A549 treated with ZK216348 at 1 μM for 4 hours (cell line): ENCODE measurements around the gene FCN3. TPM values are rescaled to one million over a fixed set of nuclear protein-coding genes. Genes with fewer than 3 reads are reported as not detected.

Source experiments
- total RNA-seq: library from RNA; stranded (reverse); fragments of 200-300 nt; extraction: Qiagen RNA extraction; gene quantifications from 5 replicates; pipeline ENCODE4 v1.2.3, GENCODE V29; 2022; ENCODE audit warnings: low read depth

FCN3 gene
- total RNA-seq: not detected in 5 replicates

DNA sequence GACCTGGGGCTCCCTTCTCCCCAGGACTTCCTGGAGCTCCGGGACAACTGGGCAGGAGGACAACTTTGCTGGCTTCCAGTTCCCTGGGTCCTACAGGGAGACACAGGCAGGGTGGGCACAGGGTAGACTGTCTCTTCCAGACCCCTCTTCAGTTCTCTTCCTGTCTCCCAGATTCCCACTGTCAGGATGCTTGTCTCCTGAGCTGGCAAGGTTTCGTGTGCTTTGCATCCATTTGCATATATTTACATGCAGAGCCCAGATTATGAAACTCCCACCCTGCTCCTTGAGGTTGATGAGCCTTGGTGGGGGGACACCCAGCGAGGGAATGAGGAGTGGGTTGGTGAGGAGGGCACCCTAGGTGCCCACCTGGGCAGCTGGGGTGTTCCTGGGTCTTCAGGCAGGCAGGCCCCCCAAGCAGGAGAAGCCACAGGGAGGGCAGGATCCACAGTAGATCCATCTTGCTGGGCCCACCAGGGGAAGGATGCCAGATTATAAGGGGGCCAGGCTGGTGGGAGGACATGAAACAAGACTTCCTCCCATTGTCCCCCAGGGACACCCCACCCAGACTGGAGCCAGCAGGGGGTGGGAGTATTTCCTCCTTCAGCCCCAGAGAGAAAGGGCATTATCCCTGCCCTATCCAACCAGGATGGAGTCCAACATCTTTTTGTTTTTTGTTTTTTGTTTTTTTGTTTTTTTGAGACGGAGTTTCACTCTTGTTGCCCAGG is at the start of gene FCN3:
TSS of gene FCN3 (minus strand) at position 463 of the 725 bp plus-strand sequence. CDS start at position 457, 6 bp downstream.

DNA sequence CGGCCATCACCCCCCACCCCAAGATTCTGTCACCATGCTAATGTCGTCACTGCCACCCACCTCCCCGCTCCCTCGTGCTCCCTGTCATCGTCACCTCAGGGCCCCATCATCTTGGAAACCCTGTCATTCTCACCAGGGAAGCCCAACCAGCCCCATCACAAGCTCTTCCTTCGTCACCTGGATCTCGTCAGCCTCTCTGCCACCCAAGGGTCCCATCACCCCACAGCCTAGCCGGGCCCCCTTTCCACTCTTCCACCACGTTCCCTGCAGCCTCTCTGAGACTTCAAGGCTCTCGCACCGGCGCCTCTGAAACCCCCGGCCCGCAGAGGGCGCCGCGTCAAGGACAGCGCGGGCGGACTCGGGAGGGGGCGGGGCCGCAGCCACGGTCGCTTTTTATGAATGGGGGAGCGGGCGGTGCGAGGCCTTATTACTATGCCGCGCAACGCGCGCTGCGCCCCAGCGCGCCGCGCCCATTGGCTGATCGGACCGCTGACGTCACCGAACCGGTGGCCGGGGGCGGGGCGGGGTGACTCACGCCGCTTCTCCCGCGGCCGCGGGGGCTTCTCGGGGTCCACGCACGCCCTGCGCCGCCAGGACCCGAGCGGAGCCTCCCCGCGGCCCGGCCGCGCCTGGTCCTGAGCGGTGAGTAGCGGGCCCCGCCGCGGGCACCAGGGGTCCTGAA is 17.6 kb upstream of the FCN3 start, which contains the start of gene GPR3:
TSS of gene GPR3 (plus strand) at position 527 of the 682 bp plus-strand sequence. CDS start 1,177 bp downstream, outside the sequence.

DNA sequence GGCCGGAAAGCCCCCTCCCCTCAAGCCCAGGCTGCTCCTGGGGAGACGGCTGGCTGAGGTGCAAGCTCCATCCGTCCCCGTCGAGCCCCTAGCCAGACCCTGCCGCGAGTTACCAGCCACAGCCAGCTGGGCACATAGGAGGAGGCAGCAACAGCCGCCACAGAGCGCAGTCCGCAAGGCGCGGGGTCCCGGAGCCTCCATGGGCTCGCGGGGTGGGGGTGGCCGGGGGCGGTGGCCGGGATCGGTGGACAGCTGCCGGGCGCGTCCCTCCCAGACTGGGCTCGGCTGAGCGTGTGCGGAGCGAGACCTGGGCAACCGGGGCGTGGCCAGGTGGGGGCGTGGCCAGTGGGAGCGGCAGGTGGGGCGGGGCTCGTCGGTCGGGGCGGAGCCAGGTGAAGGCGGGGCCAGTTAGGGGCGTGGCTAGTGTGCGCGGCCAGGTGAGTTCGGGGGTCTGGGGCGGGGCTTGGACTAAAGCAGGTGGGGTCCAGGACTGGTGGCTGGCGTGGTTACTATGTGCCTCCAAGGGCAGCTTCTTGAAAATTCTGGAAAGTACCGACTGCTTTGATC is 8.5 kb upstream of the FCN3 start, which contains the start of gene CD164L2:
TSS of gene CD164L2 (minus strand) at position 295 of the 567 bp plus-strand sequence. CDS start at position 201, 94 bp downstream.

DNA sequence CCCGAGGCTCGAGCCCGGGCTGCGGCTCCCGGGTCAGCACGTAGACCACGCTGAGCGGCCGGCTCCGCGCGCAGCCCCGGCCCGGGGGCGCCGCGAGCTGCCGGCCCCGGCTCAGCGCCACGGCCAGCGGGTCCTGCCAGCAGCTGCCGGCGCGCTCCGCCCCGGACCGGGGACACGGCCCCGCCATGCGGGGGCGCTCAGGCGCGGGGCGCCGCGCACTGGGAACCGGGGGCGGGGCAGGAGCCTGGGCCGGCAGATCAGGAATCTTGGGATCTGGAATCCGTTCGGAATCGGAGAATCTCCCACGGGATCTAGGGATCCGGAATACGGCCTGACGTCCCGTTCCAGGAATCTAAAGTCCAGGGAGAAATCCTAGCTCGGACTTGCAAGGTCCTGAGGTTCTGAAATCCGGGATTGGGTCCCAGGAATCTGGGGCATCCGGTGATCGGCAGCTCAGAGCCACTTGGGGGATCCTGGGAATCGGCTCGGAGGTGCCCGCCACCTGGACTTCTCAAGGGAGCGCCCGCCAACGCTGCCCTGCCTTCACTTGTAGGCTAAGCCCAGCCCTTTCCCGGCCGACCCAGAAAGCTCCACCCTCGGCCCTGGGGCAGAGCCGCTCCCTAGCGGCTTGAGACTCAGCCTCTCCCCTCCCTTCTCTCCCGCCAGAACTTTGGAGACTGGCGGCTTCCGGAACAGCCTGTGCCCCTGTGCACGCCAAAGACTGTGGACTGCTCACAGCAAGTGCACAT is 8.0 kb downstream of the FCN3 start, which contains the start of gene MAP3K6:
TSS of gene MAP3K6 (minus strand) at position 551 of the 749 bp plus-strand sequence. CDS start at position 187, 364 bp downstream.

GRCh38 chr1:27341525-27342252 is 32.9 kb downstream of the FCN3 start, which contains the start of gene SYTL1:
TSS of gene SYTL1 (plus strand) at chr1:27342022. CDS start at chr1:27345335, 3,313 bp downstream.

GRCh38 chr1:27321813-27322568 is 52.6 kb downstream of the FCN3 start, which contains the start of gene TMEM222:
TSS of gene TMEM222 (plus strand) at chr1:27322163. CDS start at chr1:27322198, 35 bp downstream.

Other genes starting within 250 kb of the FCN3 start
- 13.8 to 15.5 TPM (median 14.8 TPM) in 5 replicates for gene SLC9A1, start 219.7 kb downstream of the FCN3 start, total RNA-seq
- 5.0 to 8.4 TPM (median 7.0 TPM) in 5 replicates for gene WDTC1, start 140.2 kb downstream of the FCN3 start, total RNA-seq
- gene TMEM222, start 52.7 kb downstream of the FCN3 start, total RNA-seq: 35.4 to 50.0 TPM (median 46.7 TPM) in 5 replicates
- gene SYTL1, start 32.8 kb downstream of the FCN3 start, total RNA-seq: 0.33 to 1.2 TPM (median 0.51 TPM) in 5 replicates
- gene MAP3K6, start 7.9 kb downstream of the FCN3 start, total RNA-seq: 10.5 to 15.7 TPM (median 13.7 TPM) in 5 replicates
- not detected in 5 replicates for gene CD164L2, start 8.5 kb upstream of the FCN3 start, total RNA-seq
- 1.2 to 2.2 TPM (median 1.7 TPM) in 5 replicates for gene GPR3, start 17.8 kb upstream of the FCN3 start, total RNA-seq
- 42.5 to 64.6 TPM (median 54.2 TPM) in 5 replicates for gene WASF2, start 115.3 kb upstream of the FCN3 start, total RNA-seq
- gene AHDC1, start 229.3 kb upstream of the FCN3 start, total RNA-seq: 11.0 to 25.5 TPM (median 20.2 TPM) in 5 replicates